ENCODE data around the gene HORMAD2.

The HORMAD2 gene

DNA sequence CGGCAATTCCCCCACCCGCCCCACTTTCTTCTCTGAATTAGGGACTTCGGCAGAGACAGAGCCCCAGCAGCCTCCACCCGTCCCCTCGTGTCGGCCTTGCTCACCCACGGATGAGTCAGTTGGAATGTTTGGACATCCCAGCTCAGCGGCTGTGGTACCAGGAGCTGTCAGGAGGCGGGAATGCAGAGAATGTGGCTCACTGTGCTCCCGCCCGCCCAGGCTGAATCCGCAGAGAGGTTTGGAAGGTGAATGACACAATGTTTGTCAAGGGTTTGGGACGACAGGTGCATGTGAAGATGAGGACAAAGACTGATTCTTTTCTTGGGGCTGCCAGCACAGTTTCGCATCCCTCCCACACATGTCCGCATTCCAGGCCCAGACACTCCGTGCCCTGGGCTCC is 126.7 kb downstream of the HORMAD2 start:
- no peak for DNase-seq (ENCODE audit: extremely low spot score)
- TF ChIP-seq ELF4 (IDR thresholded peaks at IDR 0.05) (no peak), ZNF384 (IDR thresholded peaks at IDR 0.05) (no peak), TARDBP (IDR thresholded peaks at IDR 0.05) (no peak), CTBP1 (IDR thresholded peaks at IDR 0.05; ENCODE audit: borderline replicate concordance) (no peak), NFRKB (IDR thresholded peaks at IDR 0.05) (no peak), SP1 (IDR thresholded peaks at IDR 0.05) (no peak)
- CTCF ChIA-PET = no interaction called here
- POLR2A ChIA-PET = no interaction called here

DNA sequence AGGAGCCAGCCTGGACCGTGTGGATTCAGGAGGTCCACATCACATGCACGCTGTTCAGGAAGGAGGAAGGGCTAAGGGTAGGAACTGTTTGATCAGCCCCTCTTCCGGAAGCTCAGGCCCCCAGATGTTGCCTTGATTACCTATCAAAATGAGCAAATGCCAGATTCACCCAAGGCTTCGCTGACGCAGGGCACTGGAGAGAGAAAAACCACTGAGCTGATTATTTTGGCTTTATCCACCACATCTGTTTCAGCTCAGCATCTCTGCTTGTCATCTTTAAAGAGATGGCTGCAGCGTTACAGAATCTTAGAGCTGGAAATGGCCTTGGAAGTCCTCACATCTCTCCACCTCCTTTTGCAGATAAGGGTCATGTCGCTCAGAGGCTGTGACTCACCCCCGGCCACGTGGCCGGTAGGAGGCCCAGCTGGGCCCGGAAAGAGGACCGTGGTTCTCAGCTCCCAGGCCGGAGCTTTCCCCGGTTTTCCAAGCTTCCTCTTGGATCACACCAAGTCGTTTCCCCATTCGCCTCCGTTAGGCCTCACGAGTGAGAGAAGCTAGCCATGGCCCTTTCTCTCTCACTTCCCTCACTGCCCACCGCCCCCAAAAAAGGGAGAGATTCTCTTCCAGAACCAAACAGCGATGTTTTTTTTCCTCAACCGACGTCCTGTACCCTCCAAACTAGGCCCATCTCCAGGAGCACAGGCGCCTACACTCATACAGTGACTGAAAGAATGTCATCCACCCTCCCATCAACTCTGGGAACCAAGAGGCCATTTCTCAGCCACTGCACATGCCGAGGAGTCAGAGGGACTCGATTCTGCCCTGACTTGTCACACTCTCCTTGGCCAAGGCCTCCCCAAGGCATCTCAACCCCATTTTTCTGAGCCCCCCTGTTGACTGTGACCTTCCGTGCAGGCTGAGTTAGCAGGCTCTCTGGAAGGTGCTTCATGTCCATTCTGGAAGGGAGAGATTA is 128.7 kb downstream of the HORMAD2 start:
- CTCF ChIA-PET = no interaction called here

DNA sequence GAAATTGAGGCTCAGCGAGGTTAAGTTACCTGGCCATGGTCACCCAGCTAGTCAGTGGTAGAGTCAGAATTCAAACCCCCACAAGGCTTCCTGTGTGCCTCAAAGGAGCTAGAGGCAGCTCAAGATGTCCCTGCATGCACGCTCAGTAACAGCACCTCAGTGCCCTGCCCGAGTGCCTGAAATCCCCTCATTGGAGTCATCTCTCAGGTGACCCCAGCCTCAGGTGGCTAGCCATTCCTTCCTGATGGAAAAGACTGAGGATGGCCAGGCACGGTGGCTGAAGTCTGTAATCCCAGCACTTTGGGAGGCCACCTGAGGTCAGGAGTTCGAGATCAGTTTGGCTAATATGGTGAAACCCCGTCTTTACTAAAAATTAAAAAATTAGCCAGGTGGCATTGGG is 129.4 kb downstream of the HORMAD2 start:
- POLR2A ChIA-PET = no interaction called here
- CTCF ChIA-PET = interaction anchor here (0.6 kb wide), 1 partner anchor 46 kb away, joined by 4 read pairs; no protein-coding TSS in a partner anchor
- DNase-seq (ENCODE audit: extremely low spot score) = no peak
- TF ChIP-seq, protein P1, sequence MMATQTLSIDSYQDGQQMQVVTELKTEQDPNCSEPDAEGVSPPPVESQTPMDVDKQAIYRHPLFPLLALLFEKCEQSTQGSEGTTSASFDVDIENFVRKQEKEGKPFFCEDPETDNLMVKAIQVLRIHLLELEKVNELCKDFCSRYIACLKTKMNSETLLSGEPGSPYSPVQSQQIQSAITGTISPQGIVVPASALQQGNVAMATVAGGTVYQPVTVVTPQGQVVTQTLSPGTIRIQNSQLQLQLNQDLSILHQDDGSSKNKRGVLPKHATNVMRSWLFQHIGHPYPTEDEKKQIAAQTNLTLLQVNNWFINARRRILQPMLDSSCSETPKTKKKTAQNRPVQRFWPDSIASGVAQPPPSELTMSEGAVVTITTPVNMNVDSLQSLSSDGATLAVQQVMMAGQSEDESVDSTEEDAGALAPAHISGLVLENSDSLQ (IDR thresholded peaks at IDR 0.05) = no peak
- TF ChIP-seq L3MBTL2 (conservative IDR thresholded peaks at IDR 0.05) = no peak
- no peak for TF ChIP-seq SUZ12 (IDR thresholded peaks at IDR 0.05)
- TF ChIP-seq FOXA1 (IDR thresholded peaks at IDR 0.05) = no peak
- TF ChIP-seq NFRKB (IDR thresholded peaks at IDR 0.05) = no peak

More for the DNA sequence above, 128.7 kb downstream of the HORMAD2 start:
- TF ChIP-seq FOXA1 (IDR thresholded peaks at IDR 0.05) (no peak), ZNF384 (IDR thresholded peaks at IDR 0.05) (no peak), ARNT (IDR thresholded peaks at IDR 0.05) (no peak), TARDBP (IDR thresholded peaks at IDR 0.05) (no peak), FOXM1 (IDR thresholded peaks at IDR 0.05; ENCODE audit: borderline replicate concordance) (no peak), FOXK2 (IDR thresholded peaks at IDR 0.05) (no peak), SP1 (IDR thresholded peaks at IDR 0.05) (no peak), ELF4 (IDR thresholded peaks at IDR 0.05) (no peak), BHLHE40 (IDR thresholded peaks at IDR 0.05; ENCODE audit: borderline replicate concordance) (no peak), HDGF (IDR thresholded peaks at IDR 0.05; ENCODE audit: borderline replicate concordance) (no peak), L3MBTL2 (conservative IDR thresholded peaks at IDR 0.05) (no peak)
- TF ChIP-seq, protein P1 (IDR thresholded peaks at IDR 0.05) = no peak
- DNase-seq (ENCODE audit: extremely low spot score) = no peak
- POLR2A ChIA-PET = interaction anchor here (0.6 to 0.8 kb wide), 2 partner anchors 13 to 30 kb away, joined by 3 to 4 read pairs; no protein-coding TSS in a partner anchor

DNA sequence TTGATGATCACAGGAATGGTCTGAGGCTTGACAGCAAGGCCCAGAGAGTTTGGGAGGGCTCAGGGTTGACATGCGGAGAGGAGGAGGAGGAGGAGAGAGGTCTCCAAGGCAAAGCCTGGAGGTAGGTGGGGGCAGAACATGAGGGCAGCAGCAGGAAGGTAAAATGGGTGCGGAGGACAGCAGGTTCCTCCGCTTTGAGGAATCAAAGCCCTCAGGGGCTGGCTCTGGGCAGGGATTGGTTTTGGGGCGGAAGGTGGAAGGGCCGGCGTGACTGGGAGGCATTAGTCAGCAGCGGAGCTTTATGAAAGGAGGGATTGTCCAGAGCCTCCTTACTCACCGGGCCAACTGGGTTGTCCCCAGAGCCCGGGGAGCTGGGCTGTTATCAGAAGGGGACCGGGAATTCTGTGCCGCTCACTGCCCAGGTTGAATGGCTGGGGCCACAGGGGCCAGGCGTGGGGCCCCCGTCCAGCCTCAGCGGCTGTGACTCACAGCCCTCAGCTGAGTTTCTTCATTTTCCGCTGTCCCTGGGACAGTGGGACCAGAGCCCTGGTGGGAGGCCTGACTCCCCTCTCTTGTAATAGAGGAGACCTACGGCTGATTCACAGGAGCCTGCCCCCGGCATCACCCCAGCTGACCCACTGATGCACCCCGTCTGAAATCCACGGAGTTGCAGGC is 130.1 kb downstream of the HORMAD2 start:
- ChIA-PET POLR2A (no interaction called here), CTCF (interaction anchor here (0.6 kb wide), 1 partner anchor 46 kb away, joined by 4 read pairs; no protein-coding TSS in a partner anchor)
- TF ChIP-seq LEF1 (IDR thresholded peaks at IDR 0.05; ENCODE audit: borderline replicate concordance) (no peak), SUZ12 (IDR thresholded peaks at IDR 0.05) (no peak), L3MBTL2 (conservative IDR thresholded peaks at IDR 0.05) (no peak), FOXM1 (IDR thresholded peaks at IDR 0.05; ENCODE audit: borderline replicate concordance) (no peak), TARDBP (IDR thresholded peaks at IDR 0.05) (no peak), HDGF (IDR thresholded peaks at IDR 0.05; ENCODE audit: borderline replicate concordance) (no peak), ZNF384 (IDR thresholded peaks at IDR 0.05) (no peak), ARNT (IDR thresholded peaks at IDR 0.05) (no peak), SP1 (IDR thresholded peaks at IDR 0.05) (no peak), NFRKB (IDR thresholded peaks at IDR 0.05) (no peak), BHLHE40 (IDR thresholded peaks at IDR 0.05; ENCODE audit: borderline replicate concordance) (no peak), CTBP1 (IDR thresholded peaks at IDR 0.05; ENCODE audit: borderline replicate concordance) (no peak), FOXA1 (IDR thresholded peaks at IDR 0.05) (no peak), ELF4 (IDR thresholded peaks at IDR 0.05) (no peak), FOXK2 (IDR thresholded peaks at IDR 0.05) (no peak)
- TF ChIP-seq, protein P1 (IDR thresholded peaks at IDR 0.05) = no peak
- DNase-seq (ENCODE audit: extremely low spot score) = no peak

DNA sequence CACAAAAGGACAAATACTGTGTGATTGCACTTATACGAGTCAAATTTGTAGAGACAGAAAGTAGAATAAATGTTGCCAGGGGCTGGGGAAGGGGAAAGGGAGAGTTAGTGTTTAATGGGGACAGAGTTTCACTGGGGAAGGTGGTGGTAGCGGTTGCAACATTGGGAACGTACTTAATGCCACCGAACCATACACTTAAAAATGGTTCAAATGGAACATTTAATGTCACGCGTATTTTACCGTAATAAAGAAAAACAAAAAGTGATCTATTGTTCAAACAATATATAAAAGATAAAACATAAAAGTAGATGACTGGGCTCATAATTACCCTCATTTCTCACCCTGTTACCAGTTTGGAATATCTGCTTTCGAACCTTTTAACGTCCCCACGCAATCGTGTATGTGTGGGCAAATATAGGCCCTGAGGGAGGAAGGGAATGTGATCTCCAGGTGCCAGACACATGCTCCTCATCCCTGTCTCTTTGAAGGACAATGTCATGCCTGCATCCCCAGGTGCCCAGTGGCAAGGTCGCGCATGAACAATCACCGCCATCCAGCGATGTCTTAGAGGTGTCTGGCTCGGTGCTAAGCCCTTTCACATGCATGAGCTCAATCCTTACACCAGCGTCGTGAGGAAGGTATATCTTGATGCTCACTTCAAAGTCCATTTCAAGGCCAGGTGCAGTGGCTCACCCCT is 131.0 kb downstream of the HORMAD2 start:
- DNase-seq (ENCODE audit: extremely low spot score) = no peak
- TF ChIP-seq FOXM1 (IDR thresholded peaks at IDR 0.05; ENCODE audit: borderline replicate concordance) (no peak), ARNT (IDR thresholded peaks at IDR 0.05) (no peak), FOXA1 (IDR thresholded peaks at IDR 0.05) (no peak)
- ChIA-PET POLR2A (no interaction called here), CTCF (no interaction called here)
